Measurements from ENCODE around the gene KIAA0319L. TPM values are rescaled to one million over a fixed set of nuclear protein-coding genes. Genes with fewer than 3 reads are reported as not detected.

KIAA0319L gene
- 10 to 100 TPM; 62.5 to 95.0 TPM for total RNA-seq

DNA sequence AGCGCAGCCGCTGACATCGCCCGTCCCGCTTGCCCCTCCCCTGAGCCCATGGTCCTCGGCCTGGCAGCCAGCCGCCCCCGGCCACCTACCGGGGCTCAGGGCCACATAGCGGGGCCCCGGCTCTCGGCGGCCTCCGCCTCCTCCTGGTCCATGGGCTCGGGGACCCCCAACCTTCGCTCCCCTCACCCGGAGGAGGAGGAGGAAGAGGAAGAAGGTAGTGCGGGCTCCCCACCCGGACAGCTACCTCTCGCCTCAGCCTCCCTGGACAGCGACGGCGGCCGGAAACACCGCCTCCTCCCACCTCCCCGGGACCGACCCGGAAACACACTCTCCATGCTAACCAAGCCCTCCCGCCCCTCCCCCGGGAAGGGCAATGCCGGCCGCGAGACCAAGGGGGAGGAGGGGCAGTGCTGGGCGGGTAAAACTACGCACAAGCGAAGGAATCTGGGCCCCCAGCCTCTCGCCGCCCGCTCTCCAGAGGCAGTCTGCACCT lies at the start of gene KIAA0319L:
Gene KIAA0319L, minus strand, starts transcription at position 286 of the 493 bp plus-strand sequence. CDS start 2,912 bp downstream, outside the sequence.
- Histone ChIP-seq H3K9me3 (no peaks in the 10 kb centered on the region), H3K4me3 (peak within 1 kb of the TSS; percentile 74 to 84), H3K27me3 (no peaks in the 10 kb centered on the region), H3K36me3 (peaks cover 18% of the 10 kb centered on the region), H3K27ac (peak within 1 kb of the TSS; percentile 96 to 97), H3K4me1 (peaks cover 0 to 68% of the 10 kb centered on the region in 2 donors)
- TF ChIP-seq, protein P1, sequence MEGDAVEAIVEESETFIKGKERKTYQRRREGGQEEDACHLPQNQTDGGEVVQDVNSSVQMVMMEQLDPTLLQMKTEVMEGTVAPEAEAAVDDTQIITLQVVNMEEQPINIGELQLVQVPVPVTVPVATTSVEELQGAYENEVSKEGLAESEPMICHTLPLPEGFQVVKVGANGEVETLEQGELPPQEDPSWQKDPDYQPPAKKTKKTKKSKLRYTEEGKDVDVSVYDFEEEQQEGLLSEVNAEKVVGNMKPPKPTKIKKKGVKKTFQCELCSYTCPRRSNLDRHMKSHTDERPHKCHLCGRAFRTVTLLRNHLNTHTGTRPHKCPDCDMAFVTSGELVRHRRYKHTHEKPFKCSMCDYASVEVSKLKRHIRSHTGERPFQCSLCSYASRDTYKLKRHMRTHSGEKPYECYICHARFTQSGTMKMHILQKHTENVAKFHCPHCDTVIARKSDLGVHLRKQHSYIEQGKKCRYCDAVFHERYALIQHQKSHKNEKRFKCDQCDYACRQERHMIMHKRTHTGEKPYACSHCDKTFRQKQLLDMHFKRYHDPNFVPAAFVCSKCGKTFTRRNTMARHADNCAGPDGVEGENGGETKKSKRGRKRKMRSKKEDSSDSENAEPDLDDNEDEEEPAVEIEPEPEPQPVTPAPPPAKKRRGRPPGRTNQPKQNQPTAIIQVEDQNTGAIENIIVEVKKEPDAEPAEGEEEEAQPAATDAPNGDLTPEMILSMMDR (IDR thresholded peaks at IDR 0.05), result peak in 1 of 2 donors; percentile 16
- DNase-seq (ENCODE audit: low spot score), result no peak

DNA sequence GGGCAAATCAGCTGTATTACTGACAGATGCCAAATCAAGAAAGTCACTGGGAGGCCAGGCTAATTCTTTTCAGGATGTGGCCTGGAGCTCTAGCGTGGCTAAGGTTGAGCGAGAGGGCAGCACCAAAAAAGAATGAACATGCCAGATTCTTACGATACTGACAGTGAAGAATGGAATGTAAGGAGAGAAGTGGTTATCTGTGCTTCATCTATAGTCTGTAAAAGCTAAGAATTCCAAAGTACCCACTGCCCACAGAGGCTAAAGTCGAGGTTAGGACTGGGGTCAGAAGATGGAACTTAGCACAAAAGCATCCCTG lies 48.6 kb upstream of the KIAA0319L start:
- DNase-seq (ENCODE audit: low spot score), result no peak
- Histone ChIP-seq H3K9me3 (no peaks in the 10 kb centered on the region), H3K27ac (no peak overlapping the region), H3K27me3 (no peaks in the 10 kb centered on the region), H3K4me3 (no peak overlapping the region), H3K36me3 (peaks cover 72% of the 10 kb centered on the region), H3K4me1 (no peaks in the 10 kb centered on the region)
- TF ChIP-seq, protein P1 (IDR thresholded peaks at IDR 0.05), result no peak

- Histone ChIP-seq H3K9me3 (no peaks in the 10 kb centered on the region), H3K4me1 (no peaks in the 10 kb centered on the region), H3K27ac (no peak overlapping the region), H3K36me3 (peaks cover 72% of the 10 kb centered on the region), H3K27me3 (no peaks in the 10 kb centered on the region), H3K4me3 (no peak overlapping the region)
- TF ChIP-seq, protein P1 (IDR thresholded peaks at IDR 0.05), result no peak
- no peak for DNase-seq (ENCODE audit: low spot score)
These were observed 48.1 kb upstream of the KIAA0319L start for GRCh38 chr1:35605071-35605866.

GRCh38 chr1:35603941-35604340 lies 46.7 kb upstream of the KIAA0319L start:
- no peak overlapping the region for H3K27ac ChIP-seq
- peaks cover 76% of the 10 kb centered on the region for H3K36me3 ChIP-seq
- no peak overlapping the region for H3K4me3 ChIP-seq
- H3K9me3 ChIP-seq, result no peaks in the 10 kb centered on the region
- DNase-seq (ENCODE audit: low spot score), result no peak
- no peaks in the 10 kb centered on the region for H3K27me3 ChIP-seq
- TF ChIP-seq, protein P1 (IDR thresholded peaks at IDR 0.05), result no peak
- H3K4me1 ChIP-seq, result no peaks in the 10 kb centered on the region

DNA sequence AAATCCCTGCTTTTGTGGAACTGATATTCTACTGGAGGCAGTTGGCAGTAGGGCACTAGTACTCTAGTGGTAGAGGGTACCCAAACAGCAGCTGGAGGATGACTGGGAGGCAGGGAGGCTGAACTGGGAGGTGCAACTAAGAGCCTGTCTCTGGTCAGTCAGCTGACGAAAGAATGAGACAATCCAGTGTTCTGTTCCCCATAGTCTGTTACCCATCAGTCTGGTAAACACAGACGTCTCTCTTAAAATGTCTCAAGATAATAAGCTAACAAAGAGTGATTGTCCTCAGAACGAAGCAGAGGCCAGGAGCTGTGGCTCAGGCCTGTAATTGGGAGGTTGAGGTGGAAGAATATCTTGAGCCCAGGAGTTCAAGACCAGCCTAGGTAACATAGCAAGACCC lies 46.3 kb upstream of the KIAA0319L start:
- Histone ChIP-seq H3K4me1 (no peaks in the 10 kb centered on the region), H3K4me3 (no peak overlapping the region), H3K27me3 (no peaks in the 10 kb centered on the region), H3K36me3 (peaks cover 71% of the 10 kb centered on the region), H3K27ac (no peak overlapping the region), H3K9me3 (no peaks in the 10 kb centered on the region)
- no peak for DNase-seq (ENCODE audit: low spot score)
- TF ChIP-seq, protein P1 (IDR thresholded peaks at IDR 0.05), result no peak
